Putamen (tissue), 1 donor: ENCODE measurements around the gene BMAL2.

Source experiments
- DNase-seq: peaks from one replicate; pipeline ENCODE4 v3.0.0-alpha.2; 2016; ENCODE audit warnings: low spot score

Gene BMAL2

GRCh38 chr12:27355979-27356378 lies 23.3 kb downstream of the BMAL2 start:
- no peak for DNase-seq

- DNase-seq = no peak
Measured at GRCh38 chr12:27359578-27360340, 27.1 kb downstream of the BMAL2 start.

- DNase-seq = no peak
Measured at GRCh38 chr12:27361372-27361771, 28.7 kb downstream of the BMAL2 start.

- no peak for DNase-seq
Measured at GRCh38 chr12:27366621-27367020, 34.0 kb downstream of the BMAL2 start.

- no peak for DNase-seq
Measured at GRCh38 chr12:27367078-27367477, 34.4 kb downstream of the BMAL2 start.

GRCh38 chr12:27382171-27382795 lies 49.6 kb downstream of the BMAL2 start:
- DNase-seq = no peak
